ENCODE results near the gene IRF1.

IRF1 gene

GRCh38 chr5:132436936-132437335 lies 53.6 kb downstream of the IRF1 start:
- peak overlapping the region; percentile 52 to 83 (median 70); a peak in 21 of 22 replicates for H3K9ac ChIP-seq
- no peaks in the 10 kb centered on the region for H3K9me3 ChIP-seq (replicated peaks in 1 of 11)
- no peaks in the 10 kb centered on the region for H4K20me1 ChIP-seq
- peak overlapping the region; percentile 57 to 100 (median 84) for H3K27ac ChIP-seq
- no peak for TF ChIP-seq Cebpa-rat (IDR thresholded peaks at IDR 0.05)
- H3K27me3 ChIP-seq = no peaks in the 10 kb centered on the region
- H3K4me3 ChIP-seq = peak overlapping the region in 2 of 10 experiments; percentile 1 to 7; a peak in 2 of 20 replicates
- peaks cover 0 to 59% (median 24%) of the 10 kb centered on the region in 11 experiments; a peak in 12 of 22 replicates for H3K36me3 ChIP-seq
- H3K4me1 ChIP-seq = peaks cover 74 to 98% (median 88%) of the 10 kb centered on the region in 10 experiments
- H3K4me2 ChIP-seq = peak overlapping the region; percentile 74 to 91 (median 87)

GRCh38 chr5:132435886-132436285 lies 54.7 kb downstream of the IRF1 start:
- TF ChIP-seq Cebpa-rat (IDR thresholded peaks at IDR 0.05) = no peak
- Histone ChIP-seq H3K9ac (peak overlapping the region in 8 of 11 experiments; percentile 24 to 79 (median 69); a peak in 15 of 22 replicates), H3K9me3 (replicated peaks in 1 of 11) (no peaks in the 10 kb centered on the region), H3K27ac (peak overlapping the region; percentile 43 to 100 (median 84); a peak in 20 of 22 replicates), H4K20me1 (no peaks in the 10 kb centered on the region), H3K4me1 (peaks cover 85 to 99% (median 93%) of the 10 kb centered on the region in 10 experiments), H3K36me3 (peaks cover 0 to 51% (median 23%) of the 10 kb centered on the region in 11 experiments; a peak in 12 of 22 replicates), H3K27me3 (no peaks in the 10 kb centered on the region), H3K4me3 (no peak overlapping the region; a peak in 1 of 20 replicates), H3K4me2 (peak overlapping the region; percentile 74 to 91 (median 85))

GRCh38 chr5:132435447-132435846 lies 55.1 kb downstream of the IRF1 start:
- H3K36me3 ChIP-seq = peaks cover 0 to 50% (median 19%) of the 10 kb centered on the region in 11 experiments; a peak in 11 of 22 replicates
- peaks cover 89 to 100% (median 95%) of the 10 kb centered on the region in 10 experiments for H3K4me1 ChIP-seq
- H3K27ac ChIP-seq = peak overlapping the region in 10 of 11 experiments; percentile 58 to 100 (median 88); a peak in 18 of 22 replicates
- H3K9me3 ChIP-seq (replicated peaks in 1 of 11) = no peaks in the 10 kb centered on the region
- H3K4me3 ChIP-seq = no peak overlapping the region
- no peaks in the 10 kb centered on the region for H4K20me1 ChIP-seq
- no peaks in the 10 kb centered on the region for H3K27me3 ChIP-seq
- H3K4me2 ChIP-seq = peak overlapping the region; percentile 74 to 91 (median 85)
- no peak for TF ChIP-seq Cebpa-rat (IDR thresholded peaks at IDR 0.05)
- peak overlapping the region in 7 of 11 experiments; percentile 24 to 79 (median 70); a peak in 10 of 22 replicates for H3K9ac ChIP-seq

- H3K9me3 ChIP-seq (replicated peaks in 1 of 11) = no peaks in the 10 kb centered on the region
- H3K27ac ChIP-seq = peak overlapping the region in 9 of 11 experiments; percentile 78 to 100 (median 91); a peak in 17 of 22 replicates
- no peak for TF ChIP-seq Cebpa-rat (IDR thresholded peaks at IDR 0.05)
- no peaks in the 10 kb centered on the region for H4K20me1 ChIP-seq
- no peaks in the 10 kb centered on the region for H3K27me3 ChIP-seq
- peaks cover 89 to 100% (median 95%) of the 10 kb centered on the region in 10 experiments for H3K4me1 ChIP-seq
- H3K9ac ChIP-seq = peak overlapping the region in 4 of 11 experiments; percentile 8 to 59 (median 31); a peak in 5 of 22 replicates
- H3K4me3 ChIP-seq = no peak overlapping the region
- H3K36me3 ChIP-seq = peaks cover 0 to 45% (median 17%) of the 10 kb centered on the region in 11 experiments; a peak in 11 of 22 replicates
- H3K4me2 ChIP-seq = peak overlapping the region; percentile 74 to 91 (median 85); a peak in 21 of 22 replicates
Observed at GRCh38 chr5:132434416-132435286, 55.9 kb downstream of the IRF1 start.

- Histone ChIP-seq H3K4me3 (no peak overlapping the region), H3K9ac (peak overlapping the region in 1 of 11 experiments; percentile 16; a peak in 3 of 22 replicates), H3K36me3 (peaks cover 0 to 43% (median 15%) of the 10 kb centered on the region in 11 experiments; a peak in 11 of 22 replicates), H3K4me2 (peak overlapping the region in 5 of 11 experiments; percentile 14 to 98 (median 48); a peak in 9 of 22 replicates), H4K20me1 (no peaks in the 10 kb centered on the region), H3K4me1 (peaks cover 89 to 100% (median 95%) of the 10 kb centered on the region in 10 experiments), H3K27ac (peak overlapping the region in 8 of 11 experiments; percentile 27 to 100 (median 100); a peak in 15 of 22 replicates), H3K9me3 (replicated peaks in 1 of 11) (no peaks in the 10 kb centered on the region), H3K27me3 (no peaks in the 10 kb centered on the region)
- TF ChIP-seq Cebpa-rat (IDR thresholded peaks at IDR 0.05) = no peak
Observed at GRCh38 chr5:132433141-132433540, 57.4 kb downstream of the IRF1 start.

- H3K4me2 ChIP-seq = peak overlapping the region; percentile 89 to 99 (median 93)
- TF ChIP-seq Cebpa-rat (IDR thresholded peaks at IDR 0.05) = no peak
- no peak overlapping the region for H3K4me3 ChIP-seq
- peak overlapping the region in 3 of 11 experiments; percentile 96 to 99 (median 99); a peak in 5 of 22 replicates for H3K9ac ChIP-seq
- H3K9me3 ChIP-seq (replicated peaks in 1 of 11) = no peaks in the 10 kb centered on the region
- peaks cover 0 to 43% (median 15%) of the 10 kb centered on the region in 11 experiments; a peak in 11 of 22 replicates for H3K36me3 ChIP-seq
- H3K27me3 ChIP-seq = no peaks in the 10 kb centered on the region
- no peaks in the 10 kb centered on the region for H4K20me1 ChIP-seq
- peaks cover 90 to 100% (median 96%) of the 10 kb centered on the region in 10 experiments for H3K4me1 ChIP-seq
- peak overlapping the region in 9 of 11 experiments; percentile 98 to 100 (median 100); a peak in 17 of 22 replicates for H3K27ac ChIP-seq
Observed at GRCh38 chr5:132431632-132432031, 58.9 kb downstream of the IRF1 start.

Measured in BLaER1 treated with 17β-estradiol and CSF1 and Interleukin-3, amounts not matched to agents 10 nM and 100 nM (cell line).